HEK293T (cell line): ENCODE measurements around the gene GYPC.

Experiments
- BHLHE40 ChIP-seq: fragments of 450-650 bp; IDR thresholded peaks from 2 replicates; pipeline ENCODE4 v1.6.1; 2016; ENCODE audit warnings: mild to moderate bottlenecking, moderate library complexity, borderline replicate concordance
- FOXA1 ChIP-seq: fragments of 450-650 bp; IDR thresholded peaks from 2 replicates; pipeline ENCODE4 v1.6.1; 2016; ENCODE audit warnings: mild to moderate bottlenecking
- L3MBTL2 ChIP-seq: fragments of 450-650 bp; conservative IDR thresholded peaks from 2 replicates; pipeline ENCODE4 v1.6.1; 2016; ENCODE audit warnings: mild to moderate bottlenecking
- TARDBP ChIP-seq: fragments of 450-650 bp; IDR thresholded peaks from 2 replicates; pipeline ENCODE4 v1.6.1; 2016

- TF ChIP-seq TARDBP = no peak
- no peak for TF ChIP-seq FOXA1
- TF ChIP-seq BHLHE40 = no peak
- TF ChIP-seq L3MBTL2 = no peak
Observed at GRCh38 chr2:126637386-126637785, 18.6 kb upstream of the GYPC start.
